Left ventricle myocardium inferior (tissue), 1 donor: ENCODE results near the gene ABTB1. TPM values are rescaled to one million over a fixed set of nuclear protein-coding genes. Genes with fewer than 3 reads are reported as not detected.

Experiments used
- DNase-seq: peaks from one replicate; pipeline ENCODE4 v3.0.0-alpha.2; 2020
- H3K27ac ChIP-seq: fragments of 200-600 bp; replicated peaks from 2 replicates; pipeline ENCODE4 v1.8.0; 2021
- H3K27me3 ChIP-seq: fragments of 200-600 bp; 2 replicates; pipeline ENCODE4 v1.8.0; 2021; ENCODE audit warnings: low read depth
- H3K36me3 ChIP-seq: fragments of 200-600 bp; 2 replicates; pipeline ENCODE4 v1.8.0; 2021
- H3K4me1 ChIP-seq: fragments of 200-600 bp; 2 replicates; pipeline ENCODE4 v1.8.0; 2021
- H3K4me3 ChIP-seq: fragments of 200-600 bp; 2 replicates; pipeline ENCODE4 v1.8.0; 2021; ENCODE audit warnings: mild to moderate bottlenecking, moderate library complexity
- H3K9me3 ChIP-seq: fragments of 200-600 bp; replicated peaks from 2 replicates; pipeline ENCODE4 v1.8.0; 2021
- intact Hi-C: fragments of 100-400 bp; cut with micrococcal nuclease; formaldehyde crosslinking; loops from one replicate; pipeline ENCODE4 v1.11.0; 2022
- total RNA-seq: library from RNA; stranded (reverse); fragmentation: NEBNext Ultra II Directional; extraction: Animal tissue kit (Norgen Biotek cat#: 25700); gene quantifications from one replicate; pipeline ENCODE4 v1.2.1, GENCODE V29; 2021
- TF ChIP-seq, protein P1 (sequence below): fragments of 200-600 bp; IDR thresholded peaks from 2 replicates; pipeline ENCODE4 v1.8.0; 2021; ENCODE audit warnings: antibody characterized with exemption, mild to moderate bottlenecking, borderline replicate concordance
- donor health status: DM: no; HTN: yes; CAD: no; lungs with severe emphysema.

Gene ABTB1
- total RNA-seq, 1 donor from 2014 or later, result 29.9 TPM

DNA sequence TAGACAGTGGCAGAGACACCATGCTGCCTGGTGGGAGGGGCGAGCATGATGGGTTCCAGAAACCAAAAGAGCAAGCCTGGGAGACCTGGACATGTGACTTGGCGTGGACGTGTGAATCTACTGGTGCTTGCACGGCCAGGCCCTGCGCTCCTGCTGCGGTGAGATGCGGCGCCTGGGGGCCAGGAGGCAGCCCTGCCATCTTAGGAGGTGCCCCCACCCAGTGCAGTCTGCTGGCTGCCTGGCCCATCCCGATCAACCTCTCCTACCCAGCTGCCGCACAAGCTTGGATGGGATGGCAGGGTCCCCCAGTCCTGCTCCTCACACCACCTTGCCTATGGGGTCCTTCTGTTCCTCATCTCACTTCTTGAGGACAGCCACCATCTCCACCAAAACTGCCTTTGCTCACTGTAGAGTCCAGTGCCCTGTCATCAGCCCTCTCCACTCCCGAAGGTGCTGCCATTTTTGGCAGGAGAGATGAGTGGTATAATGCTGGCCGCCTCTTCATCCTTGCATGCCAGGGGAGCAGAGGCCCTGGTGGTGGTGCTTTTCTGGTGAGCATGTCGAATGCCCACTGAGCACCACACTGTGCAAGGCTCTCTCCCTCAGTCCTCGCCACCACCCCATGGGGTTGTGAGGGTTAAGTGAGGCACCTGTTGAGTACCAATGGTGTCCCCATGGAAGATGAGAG, 3.1 kb upstream of the ABTB1 start:
- peaks cover 5% of the 10 kb centered on the region for H3K36me3 ChIP-seq
- no peak overlapping the region for H3K27ac ChIP-seq
- no peaks in the 10 kb centered on the region for H3K27me3 ChIP-seq
- no peak for DNase-seq
- TF ChIP-seq, protein P1, sequence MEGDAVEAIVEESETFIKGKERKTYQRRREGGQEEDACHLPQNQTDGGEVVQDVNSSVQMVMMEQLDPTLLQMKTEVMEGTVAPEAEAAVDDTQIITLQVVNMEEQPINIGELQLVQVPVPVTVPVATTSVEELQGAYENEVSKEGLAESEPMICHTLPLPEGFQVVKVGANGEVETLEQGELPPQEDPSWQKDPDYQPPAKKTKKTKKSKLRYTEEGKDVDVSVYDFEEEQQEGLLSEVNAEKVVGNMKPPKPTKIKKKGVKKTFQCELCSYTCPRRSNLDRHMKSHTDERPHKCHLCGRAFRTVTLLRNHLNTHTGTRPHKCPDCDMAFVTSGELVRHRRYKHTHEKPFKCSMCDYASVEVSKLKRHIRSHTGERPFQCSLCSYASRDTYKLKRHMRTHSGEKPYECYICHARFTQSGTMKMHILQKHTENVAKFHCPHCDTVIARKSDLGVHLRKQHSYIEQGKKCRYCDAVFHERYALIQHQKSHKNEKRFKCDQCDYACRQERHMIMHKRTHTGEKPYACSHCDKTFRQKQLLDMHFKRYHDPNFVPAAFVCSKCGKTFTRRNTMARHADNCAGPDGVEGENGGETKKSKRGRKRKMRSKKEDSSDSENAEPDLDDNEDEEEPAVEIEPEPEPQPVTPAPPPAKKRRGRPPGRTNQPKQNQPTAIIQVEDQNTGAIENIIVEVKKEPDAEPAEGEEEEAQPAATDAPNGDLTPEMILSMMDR, result no peak
- intact Hi-C loops, result no loop called here
- peaks cover 31% of the 10 kb centered on the region for H3K4me1 ChIP-seq
- no peak overlapping the region for H3K4me3 ChIP-seq
- no peaks in the 10 kb centered on the region for H3K9me3 ChIP-seq

DNA sequence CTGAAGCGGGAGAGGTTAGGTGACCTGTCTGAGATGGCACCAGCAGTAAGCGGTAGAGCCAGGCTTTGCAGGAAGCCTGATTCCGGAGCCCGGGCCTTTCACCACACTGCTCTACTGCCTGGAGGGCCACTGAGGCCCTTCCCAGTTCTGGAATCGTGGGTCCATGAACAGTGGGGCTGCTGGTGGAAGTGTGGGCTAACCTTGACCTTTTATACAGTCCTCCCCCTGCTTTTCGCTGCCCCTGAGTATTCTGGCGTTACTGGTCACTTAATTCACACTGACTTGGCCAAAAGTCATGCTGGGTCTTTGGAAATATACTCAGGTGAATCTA, 2.6 kb upstream of the ABTB1 start:
- Histone ChIP-seq H3K27ac (no peak overlapping the region), H3K9me3 (no peaks in the 10 kb centered on the region), H3K27me3 (no peaks in the 10 kb centered on the region), H3K4me1 (peaks cover 36% of the 10 kb centered on the region), H3K4me3 (no peak overlapping the region), H3K36me3 (peaks cover 8% of the 10 kb centered on the region)
- intact Hi-C loops, result no loop called here
- no peak for DNase-seq
- TF ChIP-seq, protein P1, result no peak

DNA sequence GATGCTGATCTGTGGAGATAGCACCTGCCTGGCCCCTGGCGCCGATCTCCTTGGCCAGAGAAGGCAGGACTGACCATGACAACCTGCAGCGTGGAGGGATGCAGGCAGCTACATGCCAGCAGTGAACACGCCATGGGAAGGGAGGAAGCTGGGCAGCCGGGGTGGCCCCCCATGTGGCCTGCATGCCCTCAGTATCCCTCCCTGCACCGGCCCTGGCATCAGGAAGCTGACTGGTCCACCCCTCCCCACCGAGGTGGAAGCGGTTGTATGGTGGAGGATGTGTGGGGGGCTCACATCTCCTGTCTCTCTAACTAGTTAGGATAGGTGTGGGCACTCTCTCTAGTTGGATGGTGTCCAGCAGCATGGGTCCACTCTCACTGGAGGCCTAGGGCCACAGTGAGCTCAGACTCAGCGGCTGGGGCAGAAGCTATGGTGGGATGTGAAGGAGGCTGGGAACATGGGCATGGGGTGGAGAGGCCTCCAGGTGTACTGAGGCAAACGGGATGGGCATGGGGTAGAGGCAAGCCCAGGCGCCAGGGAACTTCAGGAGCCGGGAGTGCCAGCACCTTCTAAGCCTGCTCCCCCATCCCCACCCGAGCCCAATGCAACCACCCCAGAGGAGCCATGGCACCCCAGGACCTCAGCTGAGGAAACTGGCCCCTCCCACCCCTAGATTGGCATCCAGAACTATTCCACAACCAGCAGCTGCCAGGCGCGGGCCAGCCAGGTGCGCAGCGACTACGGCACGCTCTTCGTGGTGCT, 1.8 kb upstream of the ABTB1 start:
- TF ChIP-seq, protein P1, result no peak
- H3K4me1 ChIP-seq, result peaks cover 43% of the 10 kb centered on the region
- intact Hi-C loops, result no loop called here
- no peak for DNase-seq
- H3K27me3 ChIP-seq, result no peaks in the 10 kb centered on the region
- peaks cover 10% of the 10 kb centered on the region for H3K36me3 ChIP-seq
- H3K4me3 ChIP-seq, result no peak overlapping the region
- no peaks in the 10 kb centered on the region for H3K9me3 ChIP-seq
- H3K27ac ChIP-seq, result no peak overlapping the region

DNA sequence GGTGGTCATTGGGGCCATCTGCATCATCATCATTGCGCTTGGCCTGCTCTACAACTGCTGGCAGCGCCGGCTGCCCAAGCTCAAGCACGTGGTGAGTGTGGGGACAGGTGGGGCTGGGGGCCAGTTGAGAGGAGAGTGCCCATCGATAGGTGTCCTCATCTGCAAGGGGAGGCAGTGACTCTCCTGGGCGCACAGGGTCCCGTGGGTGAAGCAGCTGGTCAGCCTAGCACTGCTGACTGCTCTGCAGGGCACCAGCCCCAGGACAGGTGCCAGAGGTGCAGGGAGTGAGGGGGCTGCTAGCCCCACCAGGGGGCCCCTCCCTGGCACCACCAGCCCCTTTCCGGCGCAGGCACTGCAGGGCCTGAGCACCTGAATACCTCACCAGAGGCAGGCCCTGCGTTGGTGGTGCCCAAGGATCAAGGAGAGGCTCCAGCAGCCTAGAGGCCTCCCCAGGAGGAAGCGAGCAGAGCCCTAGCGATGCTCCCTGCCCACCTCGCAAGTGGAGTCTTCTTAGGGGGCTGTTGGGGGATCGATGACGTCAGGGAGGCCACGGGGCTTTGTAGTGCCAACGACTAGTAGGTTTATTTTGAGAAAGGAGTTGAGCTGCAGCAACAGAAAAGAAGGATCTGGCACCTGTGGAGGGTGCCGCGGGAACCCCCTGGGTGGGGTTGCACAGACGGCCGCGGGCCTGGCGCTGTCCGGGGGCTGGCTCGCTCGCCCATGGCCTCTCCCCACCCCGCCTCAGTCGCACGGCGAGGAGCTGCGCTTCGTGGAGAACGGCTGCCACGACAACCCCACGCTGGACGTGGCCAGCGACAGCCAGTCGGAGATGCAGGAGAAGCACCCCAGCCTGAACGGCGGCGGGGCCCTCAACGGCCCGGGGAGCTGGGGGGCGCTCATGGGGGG, 976 bp upstream of the ABTB1 start:
- DNase-seq, result peak; percentile 23
- intact Hi-C loops, result no loop called here

More for the DNA sequence above, 976 bp upstream of the ABTB1 start:
- Histone ChIP-seq H3K4me3 (peak overlapping the region; percentile 100), H3K36me3 (peaks cover 19% of the 10 kb centered on the region), H3K9me3 (no peaks in the 10 kb centered on the region), H3K27me3 (no peaks in the 10 kb centered on the region), H3K4me1 (peaks cover 52% of the 10 kb centered on the region), H3K27ac (peak overlapping the region; percentile 95)
- TF ChIP-seq, protein P1, result no peak
